Suprapubic skin (tissue), 4 donors: ENCODE data around the gene OSBPL6. TPM values are rescaled to one million over a fixed set of nuclear protein-coding genes. Genes with fewer than 3 reads are reported as not detected.

ENCODE experiments used
- DNase-seq, 2 donors: peaks; one replicate each; pipeline ENCODE4 v3.0.0-alpha.2; 2019; ENCODE audit warnings: low spot score in 2 of 2
- H3K27ac ChIP-seq: fragments of 200-600 bp; sonication (generic); one replicate; pipeline ENCODE4 v1.5.1; 2019
- H3K27me3 ChIP-seq: fragments of 200-600 bp; sonication (generic); one replicate; pipeline ENCODE4 v1.5.1; 2019
- H3K36me3 ChIP-seq: fragments of 200-600 bp; sonication (generic); one replicate; pipeline ENCODE4 v1.5.1; 2019
- H3K4me1 ChIP-seq: fragments of 200-600 bp; sonication (generic); one replicate; pipeline ENCODE4 v1.5.1; 2019
- H3K4me3 ChIP-seq: fragments of 200-600 bp; sonication (generic); one replicate; pipeline ENCODE4 v1.5.1; 2019; ENCODE audit warnings: mild to moderate bottlenecking
- H3K9me3 ChIP-seq: fragments of 200-600 bp; sonication (generic); one replicate; pipeline ENCODE4 v1.5.1; 2019
- CTCF ChIP-seq, 2 donors: fragments of 200-600 bp in 1 of 2; fragments of 450-650 bp in 1 of 2; sonication (generic) in 1 of 2; IDR thresholded peaks; one replicate each; pipeline ENCODE4 v1.5.1; 2016 to 2019; ENCODE audit warnings: antibody characterized with exemption in 2 of 2, mild to moderate bottlenecking in 1 of 2, moderate library complexity in 1 of 2
- EP300 ChIP-seq: sonication (generic); formaldehyde crosslinking; IDR thresholded peaks from one replicate; pipeline ENCODE4 v1.6.1; 2017; ENCODE audit warnings: antibody characterized with exemption
- POLR2A ChIP-seq, 2 donors: fragments of 450-650 bp; IDR thresholded peaks; one replicate each; pipeline ENCODE4 v1.6.1; 2017; ENCODE audit warnings: antibody characterized with exemption in 2 of 2, mild to moderate bottlenecking in 2 of 2, moderate library complexity in 2 of 2
- POLR2AphosphoS5 ChIP-seq, 3 donors: sonication (generic); formaldehyde crosslinking; IDR thresholded peaks; one replicate each; pipeline ENCODE4 v1.6.1; 2017; ENCODE audit warnings: antibody characterized with exemption in 3 of 3
- WGBS: methylation state at CpG from one replicate; pipeline ENCODE4 v1.1.5; 2018; 5-methylcytosine and 5-hydroxymethylcytosine counted together
- total RNA-seq, 4 donors: library from RNA; depleted of rRNA; stranded (reverse); fragments of >200 nt; gene quantifications; one replicate each; pipeline ENCODE4 v1.1.0, GENCODE V29; 2016

Gene OSBPL6
- total RNA-seq, 4 donors from 2014 or later = 19.5 to 30.9 (median 23.9) TPM

- Histone ChIP-seq H3K36me3 (no peaks in the 10 kb centered on the region), H3K4me3 (no peak overlapping the region), H3K4me1 (no peaks in the 10 kb centered on the region), H3K27ac (no peak overlapping the region), H3K9me3 (no peaks in the 10 kb centered on the region), H3K27me3 (no peaks in the 10 kb centered on the region)
- WGBS = 79% methylated on average over 1 of the region's 1 CpG
- no peak for DNase-seq
- TF ChIP-seq POLR2AphosphoS5 (IDR thresholded peaks at IDR 0.05) (no peak), EP300 (no peak), POLR2A (IDR thresholded peaks at IDR 0.05) (no peak), CTCF (IDR thresholded peaks at IDR 0.05) (no peak)
These were observed 14.0 kb downstream of the OSBPL6 start for GRCh38 chr2:178208336-178208735.

GRCh38 chr2:178208817-178209216 is 14.5 kb downstream of the OSBPL6 start:
- no peak for TF ChIP-seq CTCF (IDR thresholded peaks at IDR 0.05)
- TF ChIP-seq POLR2A (IDR thresholded peaks at IDR 0.05) = no peak
- TF ChIP-seq EP300 = no peak
- TF ChIP-seq POLR2AphosphoS5 (IDR thresholded peaks at IDR 0.05) = no peak
- no peaks in the 10 kb centered on the region for H3K4me1 ChIP-seq
- 84% methylated on average over 3 of the region's 3 CpGs for WGBS
- no peaks in the 10 kb centered on the region for H3K9me3 ChIP-seq
- H3K4me3 ChIP-seq = no peak overlapping the region
- no peak for DNase-seq
- H3K27ac ChIP-seq = no peak overlapping the region
- H3K27me3 ChIP-seq = no peaks in the 10 kb centered on the region
- no peaks in the 10 kb centered on the region for H3K36me3 ChIP-seq

GRCh38 chr2:178211460-178211859 is 17.1 kb downstream of the OSBPL6 start:
- no peak for TF ChIP-seq EP300
- no peak for TF ChIP-seq CTCF (IDR thresholded peaks at IDR 0.05)
- no peak for TF ChIP-seq POLR2A (IDR thresholded peaks at IDR 0.05)
- TF ChIP-seq POLR2AphosphoS5 (IDR thresholded peaks at IDR 0.05) = no peak
- 94% methylated on average over 3 of the region's 3 CpGs for WGBS
- no peak overlapping the region for H3K4me3 ChIP-seq
- no peaks in the 10 kb centered on the region for H3K9me3 ChIP-seq
- H3K27me3 ChIP-seq = no peaks in the 10 kb centered on the region
- no peak for DNase-seq
- H3K27ac ChIP-seq = no peak overlapping the region
- H3K36me3 ChIP-seq = no peaks in the 10 kb centered on the region
- H3K4me1 ChIP-seq = no peaks in the 10 kb centered on the region

- Histone ChIP-seq H3K36me3 (no peaks in the 10 kb centered on the region), H3K9me3 (no peaks in the 10 kb centered on the region), H3K4me3 (no peak overlapping the region), H3K4me1 (no peaks in the 10 kb centered on the region), H3K27ac (no peak overlapping the region), H3K27me3 (no peaks in the 10 kb centered on the region)
- WGBS = 78% methylated on average over 4 of the region's 4 CpGs
- no peak for TF ChIP-seq POLR2A (IDR thresholded peaks at IDR 0.05)
- TF ChIP-seq EP300 = no peak
- DNase-seq = no peak
These were observed 17.6 kb downstream of the OSBPL6 start for GRCh38 chr2:178211943-178212342.

- Histone ChIP-seq H3K9me3 (no peaks in the 10 kb centered on the region), H3K27me3 (no peaks in the 10 kb centered on the region), H3K4me1 (no peaks in the 10 kb centered on the region), H3K4me3 (no peak overlapping the region), H3K27ac (no peak overlapping the region), H3K36me3 (no peaks in the 10 kb centered on the region)
- 91% methylated on average over 1 of the region's 1 CpG for WGBS
- no peak for DNase-seq
- no peak for TF ChIP-seq CTCF (IDR thresholded peaks at IDR 0.05)
- no peak for TF ChIP-seq POLR2A (IDR thresholded peaks at IDR 0.05)
- no peak for TF ChIP-seq POLR2AphosphoS5 (IDR thresholded peaks at IDR 0.05)
- TF ChIP-seq EP300 = no peak
These were observed 19.7 kb downstream of the OSBPL6 start for GRCh38 chr2:178213991-178214390.

GRCh38 chr2:178219247-178219646 is 24.9 kb downstream of the OSBPL6 start:
- Histone ChIP-seq H3K27me3 (no peaks in the 10 kb centered on the region), H3K36me3 (no peaks in the 10 kb centered on the region), H3K4me1 (no peaks in the 10 kb centered on the region), H3K27ac (no peak overlapping the region), H3K4me3 (no peak overlapping the region), H3K9me3 (no peaks in the 10 kb centered on the region)
- no peak for DNase-seq
- TF ChIP-seq POLR2AphosphoS5 (IDR thresholded peaks at IDR 0.05) (no peak), CTCF (IDR thresholded peaks at IDR 0.05) (no peak), EP300 (no peak), POLR2A (IDR thresholded peaks at IDR 0.05) (no peak)
- 91% methylated on average over 1 of the region's 1 CpG for WGBS
